Thoracic aorta (tissue), 2 donors: ENCODE results near the gene PDE8A. TPM values are rescaled to one million over a fixed set of nuclear protein-coding genes. Genes with fewer than 3 reads are reported as not detected.
"Not testable (repeated sequence)": the region's sequence is repeated elsewhere in the genome, so short reads cannot be mapped to it uniquely, and the experiment has no call there.

Source experiments
- ATAC-seq: fragments of 150-250 bp; one replicate; pipeline ENCODE4 v1.8.0; 2017; ENCODE audit warnings: low read depth; ENCODE audit not compliant: insufficient number of reproducible peaks, low FRiP score
- DNase-seq: peaks from one replicate; pipeline ENCODE4 v3.0.0-alpha.2; 2020; ENCODE audit warnings: low spot score
- H3K27ac ChIP-seq, 2 donors: fragments of 200-600 bp; sonication (generic); 1 replicate in 1 of 2; 2 replicates in 1 of 2; pipeline ENCODE4 v1.5.1; 2016; ENCODE audit warnings: mild to moderate bottlenecking in 2 of 2, moderate library complexity in 2 of 2
- H3K27me3 ChIP-seq: fragments of 200-600 bp; sonication (generic); replicated peaks from 2 replicates; pipeline ENCODE4 v1.6.0; 2016; ENCODE audit warnings: mild to moderate bottlenecking; ENCODE audit not compliant: insufficient read depth
- H3K36me3 ChIP-seq: fragments of 200-600 bp; sonication (generic); one replicate; pipeline ENCODE4 v1.5.1; 2016
- H3K4me1 ChIP-seq, 2 donors: fragments of 200-600 bp; sonication (generic); 1 replicate in 1 of 2; 2 replicates in 1 of 2; pipeline versions ENCODE4 v1.5.1 to v1.6.0; 2016; ENCODE audit warnings: low read depth in 2 of 2, mild to moderate bottlenecking in 1 of 2; ENCODE audit not compliant: control insufficient read depth in 1 of 2
- H3K4me3 ChIP-seq: fragments of 200-600 bp; sonication (generic); 2 replicates; pipeline ENCODE4 v1.5.1; 2016; ENCODE audit warnings: mild to moderate bottlenecking
- H3K9me3 ChIP-seq: fragments of 200-600 bp; sonication (generic); 2 replicates; pipeline ENCODE4 v1.5.1; 2016
- total RNA-seq, 2 donors: library from RNA; depleted of rRNA; stranded (reverse); fragments of >200 nt; gene quantifications; one replicate each; pipeline versions ENCODE4 v1.1.0 to v1.2.3, GENCODE V29; 2016
- TF ChIP-seq, protein P1 (sequence below): fragments of 200-600 bp; sonication (generic); IDR thresholded peaks from one replicate; pipeline ENCODE4 v1.5.1; 2019; ENCODE audit warnings: antibody characterized with exemption

The PDE8A gene
- total RNA-seq, 2 donors from 2014 or later = 35.1 to 43.7 TPM

DNA sequence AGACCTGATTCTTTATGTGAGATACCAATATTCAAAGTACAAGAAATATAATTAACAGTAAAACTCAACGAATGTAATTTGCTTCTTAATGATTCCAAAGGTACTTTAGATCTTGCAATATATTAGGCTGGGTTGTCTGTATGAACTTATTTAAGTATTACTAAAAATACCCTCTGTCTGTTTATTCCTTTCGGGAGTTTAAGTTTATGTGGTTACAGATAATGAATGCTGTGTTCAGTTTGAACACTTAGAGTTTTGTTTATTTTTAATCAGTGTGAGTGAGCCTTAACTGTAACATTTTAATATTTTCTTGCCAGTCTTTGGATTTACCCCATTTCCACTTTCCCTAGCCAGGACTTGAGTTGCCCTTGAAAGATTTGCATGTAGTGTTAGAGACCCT lies 3.5 kb downstream of the PDE8A start:
- H3K9me3 ChIP-seq = no peaks in the 10 kb centered on the region
- peaks cover 15 to 38% of the 10 kb centered on the region in 2 donors for H3K4me1 ChIP-seq
- TF ChIP-seq, protein P1, sequence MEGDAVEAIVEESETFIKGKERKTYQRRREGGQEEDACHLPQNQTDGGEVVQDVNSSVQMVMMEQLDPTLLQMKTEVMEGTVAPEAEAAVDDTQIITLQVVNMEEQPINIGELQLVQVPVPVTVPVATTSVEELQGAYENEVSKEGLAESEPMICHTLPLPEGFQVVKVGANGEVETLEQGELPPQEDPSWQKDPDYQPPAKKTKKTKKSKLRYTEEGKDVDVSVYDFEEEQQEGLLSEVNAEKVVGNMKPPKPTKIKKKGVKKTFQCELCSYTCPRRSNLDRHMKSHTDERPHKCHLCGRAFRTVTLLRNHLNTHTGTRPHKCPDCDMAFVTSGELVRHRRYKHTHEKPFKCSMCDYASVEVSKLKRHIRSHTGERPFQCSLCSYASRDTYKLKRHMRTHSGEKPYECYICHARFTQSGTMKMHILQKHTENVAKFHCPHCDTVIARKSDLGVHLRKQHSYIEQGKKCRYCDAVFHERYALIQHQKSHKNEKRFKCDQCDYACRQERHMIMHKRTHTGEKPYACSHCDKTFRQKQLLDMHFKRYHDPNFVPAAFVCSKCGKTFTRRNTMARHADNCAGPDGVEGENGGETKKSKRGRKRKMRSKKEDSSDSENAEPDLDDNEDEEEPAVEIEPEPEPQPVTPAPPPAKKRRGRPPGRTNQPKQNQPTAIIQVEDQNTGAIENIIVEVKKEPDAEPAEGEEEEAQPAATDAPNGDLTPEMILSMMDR = no peak
- H3K27me3 ChIP-seq = no peaks in the 10 kb centered on the region
- no peak for DNase-seq
- no peak for ATAC-seq
- no peak overlapping the region for H3K4me3 ChIP-seq
- no peak overlapping the region for H3K27ac ChIP-seq
- no peaks in the 10 kb centered on the region for H3K36me3 ChIP-seq

DNA sequence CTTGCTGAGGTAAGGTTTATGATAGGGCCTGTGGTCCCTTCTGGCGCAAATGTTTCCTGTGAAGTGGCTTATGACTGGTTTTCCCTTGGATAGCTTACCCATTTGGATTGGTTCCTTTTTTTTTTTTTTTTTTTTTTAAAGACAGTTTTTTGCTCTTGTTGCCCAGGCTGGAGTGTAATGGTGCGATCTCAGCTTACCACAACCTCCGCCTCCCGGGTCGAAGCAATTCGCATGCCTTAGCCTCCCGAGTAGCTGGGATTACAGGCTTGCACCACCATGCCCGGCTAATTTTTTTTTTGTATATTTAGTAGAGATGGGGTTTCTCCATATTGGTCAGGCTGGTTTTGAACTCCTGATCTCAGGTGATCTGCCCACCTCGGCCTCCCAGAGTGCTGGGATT lies 5.7 kb downstream of the PDE8A start:
- DNase-seq, H3K4me3 ChIP-seq, ATAC-seq, H3K27me3 ChIP-seq, H3K27ac ChIP-seq, H3K36me3 ChIP-seq, H3K9me3 ChIP-seq: not testable (repeated sequence)
- H3K4me1 ChIP-seq = peaks cover 26 to 42% of the 10 kb centered on the region in 2 donors

DNA sequence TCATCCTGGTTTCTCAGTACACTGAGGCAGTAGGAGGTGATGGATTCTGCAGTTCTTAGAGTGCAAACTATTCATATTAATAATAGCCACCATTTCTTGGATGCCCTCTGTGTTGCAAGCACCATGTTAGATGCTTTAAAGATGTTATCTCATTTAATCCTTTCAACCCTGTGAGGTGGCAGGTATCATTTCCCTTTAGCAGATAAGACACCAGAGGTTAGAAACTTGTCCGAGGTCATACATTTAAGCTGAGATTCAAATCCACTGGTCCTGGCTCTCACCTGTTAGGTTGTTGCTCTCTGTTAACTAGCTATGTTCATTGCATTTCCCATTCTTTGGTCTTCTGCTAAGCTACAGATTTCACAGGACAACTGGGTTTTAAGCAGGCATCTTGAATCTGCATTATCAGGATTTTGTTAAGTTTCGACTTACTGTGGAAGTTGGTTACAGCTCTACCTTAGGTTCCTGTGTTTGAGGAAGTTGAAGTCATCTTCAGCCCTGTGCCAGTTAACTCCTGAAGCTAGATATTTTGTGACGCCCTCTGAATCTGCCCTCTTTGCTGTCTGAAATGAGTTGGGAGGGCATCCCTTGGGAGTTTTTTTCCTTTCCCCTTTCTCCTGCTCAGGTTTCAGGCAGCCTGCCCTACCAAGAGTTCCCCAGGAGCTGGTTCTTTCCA lies 6.4 kb downstream of the PDE8A start:
- DNase-seq (no peak), ATAC-seq (no peak)
- H3K27ac ChIP-seq = no peak overlapping the region
- no peak overlapping the region for H3K4me3 ChIP-seq
- no peaks in the 10 kb centered on the region for H3K9me3 ChIP-seq
- no peaks in the 10 kb centered on the region for H3K27me3 ChIP-seq
- H3K36me3 ChIP-seq = no peaks in the 10 kb centered on the region
- peaks cover 27 to 50% of the 10 kb centered on the region in 2 donors for H3K4me1 ChIP-seq
- TF ChIP-seq, protein P1 = no peak

DNA sequence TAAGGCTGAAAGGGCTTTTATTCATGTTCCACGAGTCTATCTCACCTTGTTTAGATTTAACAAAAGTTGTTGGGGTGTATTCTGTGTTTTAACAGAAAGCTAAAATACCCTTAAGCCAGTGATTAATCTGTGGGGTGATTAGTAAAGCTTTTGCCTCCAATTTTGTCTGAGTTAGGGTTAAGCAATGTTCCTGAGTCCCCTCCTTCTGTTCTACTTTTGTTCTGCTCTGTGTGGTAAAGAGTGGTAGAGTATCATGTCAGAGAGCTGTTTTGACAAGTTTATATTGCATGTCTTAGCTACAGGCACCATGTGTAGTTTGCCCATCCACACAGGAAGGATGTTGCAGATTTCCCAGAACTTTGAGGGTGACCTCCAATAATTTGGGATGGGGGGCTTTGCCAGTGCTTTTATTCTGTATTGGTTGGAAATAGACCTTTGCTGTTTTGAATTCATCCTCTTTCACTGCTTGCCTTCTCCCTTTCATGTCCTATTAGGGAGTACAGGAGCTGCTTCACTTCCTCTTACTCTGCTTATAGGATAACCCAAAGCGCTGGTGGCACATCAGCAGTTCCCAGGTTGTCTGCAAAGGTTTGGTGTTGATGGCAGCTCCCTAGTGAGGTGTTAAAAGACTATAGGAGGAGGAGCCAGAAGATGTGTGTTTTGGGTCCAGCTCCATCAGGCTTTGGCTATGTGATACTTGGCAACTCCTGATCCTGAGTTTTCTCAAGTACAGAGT lies 7.4 kb downstream of the PDE8A start:
- TF ChIP-seq, protein P1 = no peak
- Histone ChIP-seq H3K4me1 (peaks cover 20 to 42% of the 10 kb centered on the region in 2 donors), H3K4me3 (no peak overlapping the region), H3K27me3 (no peaks in the 10 kb centered on the region), H3K36me3 (no peaks in the 10 kb centered on the region), H3K9me3 (no peaks in the 10 kb centered on the region), H3K27ac (no peak overlapping the region)
- DNase-seq (no peak), ATAC-seq (no peak)

DNA sequence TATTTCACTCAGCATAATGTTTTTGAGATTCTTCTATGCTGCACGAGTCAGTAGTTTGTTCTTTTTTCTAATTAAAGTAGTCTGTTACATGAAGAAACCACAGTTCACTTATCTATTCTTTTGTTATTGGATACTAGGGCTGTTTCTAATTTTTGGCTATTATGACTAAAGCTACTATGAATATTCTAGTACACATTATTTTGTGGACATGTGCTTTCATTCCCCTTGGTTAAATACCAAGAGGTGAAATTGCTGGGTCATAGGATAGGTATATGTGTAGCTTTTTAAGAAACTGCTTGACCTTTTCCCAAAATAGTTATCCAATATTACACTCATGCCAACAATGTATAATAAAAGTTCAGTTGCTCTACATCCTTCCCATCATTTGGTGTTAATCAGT lies 8.9 kb downstream of the PDE8A start:
- Histone ChIP-seq H3K27ac (no peak overlapping the region), H3K4me3 (no peak overlapping the region), H3K9me3 (no peaks in the 10 kb centered on the region), H3K36me3 (no peaks in the 10 kb centered on the region), H3K27me3 (no peaks in the 10 kb centered on the region), H3K4me1 (peaks cover 16 to 32% of the 10 kb centered on the region in 2 donors)
- ATAC-seq (no peak), DNase-seq (no peak)
- TF ChIP-seq, protein P1 = no peak
